GM19239 (cell line): ENCODE data around the gene PCF11.
A peak's percentile ranks its signal among the peaks of the same experiment; 100 is the strongest.
"Not testable (repeated sequence)": the region's sequence is repeated elsewhere in the genome, so short reads cannot be mapped to it uniquely, and the experiment has no call there.

ENCODE experiments used
- DNase-seq: peaks from one replicate; pipeline ENCODE4 v3.0.0; 2011; ENCODE audit warnings: low spot score; ENCODE audit not compliant: insufficient read length
- FAIRE-seq: peaks from 2 replicates; lab custom pipeline; 2011; peaks lifted over from hg19 to GRCh38; lab: Jason Lieb, UNC

Gene PCF11

GRCh38 chr11:83156996-83157593, at the start of gene PCF11:
Gene PCF11 (plus strand): TSS chr11:83157131. CDS start chr11:83157440, 309 bp downstream.
- DNase-seq (no peak), FAIRE-seq (no peak)

GRCh38 chr11:83112886-83113285, 44.0 kb upstream of the PCF11 start:
- no peak for DNase-seq
- FAIRE-seq = no peak

- FAIRE-seq (no peak), DNase-seq (no peak)
Observed at GRCh38 chr11:83115026-83115425, 41.9 kb upstream of the PCF11 start.

GRCh38 chr11:83115551-83115950, 41.4 kb upstream of the PCF11 start:
- FAIRE-seq = no peak
- DNase-seq = no peak

- FAIRE-seq = no peak
- DNase-seq = no peak
Observed at GRCh38 chr11:83116015-83116641, 40.8 kb upstream of the PCF11 start.

GRCh38 chr11:83118814-83119213, 38.1 kb upstream of the PCF11 start:
- FAIRE-seq = no peak
- DNase-seq = no peak

- no peak for DNase-seq
- peak; percentile 67 for FAIRE-seq
Observed at GRCh38 chr11:83119216-83119615, 37.7 kb upstream of the PCF11 start.

GRCh38 chr11:83120327-83120726, 36.6 kb upstream of the PCF11 start:
- peak; percentile 78 for FAIRE-seq
- DNase-seq = no peak

- FAIRE-seq = peak; percentile 53
- no peak for DNase-seq
Observed at GRCh38 chr11:83122050-83122449, 34.9 kb upstream of the PCF11 start.

- FAIRE-seq = no peak
- DNase-seq = no peak
Observed at GRCh38 chr11:83122766-83123165, 34.2 kb upstream of the PCF11 start.

GRCh38 chr11:83124636-83125424, 32.1 kb upstream of the PCF11 start:
- FAIRE-seq (no peak), DNase-seq (no peak)

GRCh38 chr11:83125577-83125976, 31.4 kb upstream of the PCF11 start:
- DNase-seq (no peak), FAIRE-seq (no peak)

- FAIRE-seq = no peak
Observed at GRCh38 chr11:83127310-83127637, 29.7 kb upstream of the PCF11 start.

GRCh38 chr11:83132191-83132590, 24.7 kb upstream of the PCF11 start:
- DNase-seq = no peak
- no peak for FAIRE-seq

More at GRCh38 chr11:83127310-83127637, 29.7 kb upstream of the PCF11 start:
- no peak for DNase-seq

GRCh38 chr11:83133266-83133665, 23.7 kb upstream of the PCF11 start:
- FAIRE-seq, DNase-seq: not testable (repeated sequence)

GRCh38 chr11:83139310-83139709, 17.6 kb upstream of the PCF11 start:
- DNase-seq (no peak), FAIRE-seq (no peak)

GRCh38 chr11:83140691-83141455, 16.1 kb upstream of the PCF11 start:
- DNase-seq (peak; percentile 34), FAIRE-seq (peak; percentile 98)

GRCh38 chr11:83147895-83148294, 9.0 kb upstream of the PCF11 start:
- FAIRE-seq = no peak
- DNase-seq = no peak

GRCh38 chr11:83150450-83150849, 6.5 kb upstream of the PCF11 start:
- FAIRE-seq = no peak
- DNase-seq = no peak

GRCh38 chr11:83151274-83151977, 5.5 kb upstream of the PCF11 start:
- FAIRE-seq = no peak
- no peak for DNase-seq
